GM23338 (cell line): Measurements from ENCODE around the gene PHYH. TPM values are rescaled to one million over a fixed set of nuclear protein-coding genes. Genes with fewer than 3 reads are reported as not detected.

Source experiments
- CTCF ChIP-seq, 2 experiments: fragments of 200-600 bp in 1 of 2; sonication (generic) in 1 of 2; conservative IDR thresholded peaks; 2 replicates each; pipeline versions ENCODE4 v1.5.1 to v1.6.1; 2016 to 2017; ENCODE audit warnings: antibody characterized with exemption in 2 of 2, low read depth in 2 of 2, mild to moderate bottlenecking in 2 of 2, moderate library complexity in 1 of 2
- ETS1 ChIP-seq: IDR thresholded peaks from 2 replicates; pipeline ENCODE4 v1.6.1; 2016; ENCODE audit warnings: antibody characterized with exemption
- EZH2 ChIP-seq: fragments of 200-600 bp; sonication (generic); IDR thresholded peaks from one replicate; pipeline ENCODE4 v1.8.0; 2017; ENCODE audit warnings: antibody characterized with exemption, mild to moderate bottlenecking, low read depth; ENCODE audit not compliant: unreplicated experiment
- EZH2phosphoT487 ChIP-seq: fragments of 200-600 bp; sonication (generic); IDR thresholded peaks from one replicate; pipeline ENCODE4 v1.8.1; 2018; ENCODE audit warnings: antibody characterized with exemption; ENCODE audit not compliant: unreplicated experiment
- JUNB ChIP-seq: IDR thresholded peaks from one replicate; pipeline ENCODE4 v1.6.1; 2016; ENCODE audit warnings: antibody characterized with exemption; ENCODE audit not compliant: unreplicated experiment
- POLR2AphosphoS5 ChIP-seq: IDR thresholded peaks from 2 replicates; pipeline ENCODE4 v1.6.1; 2016; ENCODE audit warnings: antibody characterized with exemption, low read depth
- STAT1 ChIP-seq: IDR thresholded peaks from one replicate; pipeline ENCODE4 v1.6.1; 2016; ENCODE audit warnings: antibody characterized with exemption; ENCODE audit not compliant: unreplicated experiment
- ZNF114 ChIP-seq: fragments of 250-450 bp; sonication (Bioruptor Pico); IDR thresholded peaks from 2 replicates; pipeline ENCODE4 v1.5.0; 2020; ENCODE audit warnings: mild to moderate bottlenecking, moderate library complexity
- ZNF331 ChIP-seq: fragments of 250-450 bp; sonication (Bioruptor Pico); IDR thresholded peaks from 2 replicates; pipeline ENCODE4 v1.5.0; 2020; ENCODE audit warnings: low read depth, mild to moderate bottlenecking, moderate library complexity
- polyA plus RNA-seq: library from polyadenylated mRNA; unstranded; fragments of >200 nt; fragmentation: Nextera tagmentation; extraction: Ambion mirVana; gene quantifications from 2 replicates; pipeline ENCODE4 v1.2.1, GENCODE V29; 2016
- total RNA-seq: library from RNA; depleted of rRNA; stranded (reverse); fragments of >200 nt; shearing (Covaris generic); gene quantifications from 2 replicates; pipeline ENCODE4 v1.2.3, GENCODE V29; 2014
- TF ChIP-seq, protein P1 (sequence below): fragments of 250-450 bp; sonication (Bioruptor Pico); IDR thresholded peaks from 2 replicates; pipeline ENCODE4 v1.5.0; 2020; ENCODE audit warnings: mild to moderate bottlenecking, moderate library complexity
- TF ChIP-seq, protein P2 (sequence below): IDR thresholded peaks from one replicate; pipeline ENCODE4 v1.6.1; 2018; ENCODE audit warnings: antibody characterized with exemption; ENCODE audit not compliant: unreplicated experiment

Gene PHYH
- total and polyA plus RNA-seq, 2 experiments from 2014 or later: 10.9 to 29.8 TPM

GRCh38 chr10:13296476-13296875 lies 3.4 kb downstream of the PHYH start (continued):
- TF ChIP-seq, protein P1, sequence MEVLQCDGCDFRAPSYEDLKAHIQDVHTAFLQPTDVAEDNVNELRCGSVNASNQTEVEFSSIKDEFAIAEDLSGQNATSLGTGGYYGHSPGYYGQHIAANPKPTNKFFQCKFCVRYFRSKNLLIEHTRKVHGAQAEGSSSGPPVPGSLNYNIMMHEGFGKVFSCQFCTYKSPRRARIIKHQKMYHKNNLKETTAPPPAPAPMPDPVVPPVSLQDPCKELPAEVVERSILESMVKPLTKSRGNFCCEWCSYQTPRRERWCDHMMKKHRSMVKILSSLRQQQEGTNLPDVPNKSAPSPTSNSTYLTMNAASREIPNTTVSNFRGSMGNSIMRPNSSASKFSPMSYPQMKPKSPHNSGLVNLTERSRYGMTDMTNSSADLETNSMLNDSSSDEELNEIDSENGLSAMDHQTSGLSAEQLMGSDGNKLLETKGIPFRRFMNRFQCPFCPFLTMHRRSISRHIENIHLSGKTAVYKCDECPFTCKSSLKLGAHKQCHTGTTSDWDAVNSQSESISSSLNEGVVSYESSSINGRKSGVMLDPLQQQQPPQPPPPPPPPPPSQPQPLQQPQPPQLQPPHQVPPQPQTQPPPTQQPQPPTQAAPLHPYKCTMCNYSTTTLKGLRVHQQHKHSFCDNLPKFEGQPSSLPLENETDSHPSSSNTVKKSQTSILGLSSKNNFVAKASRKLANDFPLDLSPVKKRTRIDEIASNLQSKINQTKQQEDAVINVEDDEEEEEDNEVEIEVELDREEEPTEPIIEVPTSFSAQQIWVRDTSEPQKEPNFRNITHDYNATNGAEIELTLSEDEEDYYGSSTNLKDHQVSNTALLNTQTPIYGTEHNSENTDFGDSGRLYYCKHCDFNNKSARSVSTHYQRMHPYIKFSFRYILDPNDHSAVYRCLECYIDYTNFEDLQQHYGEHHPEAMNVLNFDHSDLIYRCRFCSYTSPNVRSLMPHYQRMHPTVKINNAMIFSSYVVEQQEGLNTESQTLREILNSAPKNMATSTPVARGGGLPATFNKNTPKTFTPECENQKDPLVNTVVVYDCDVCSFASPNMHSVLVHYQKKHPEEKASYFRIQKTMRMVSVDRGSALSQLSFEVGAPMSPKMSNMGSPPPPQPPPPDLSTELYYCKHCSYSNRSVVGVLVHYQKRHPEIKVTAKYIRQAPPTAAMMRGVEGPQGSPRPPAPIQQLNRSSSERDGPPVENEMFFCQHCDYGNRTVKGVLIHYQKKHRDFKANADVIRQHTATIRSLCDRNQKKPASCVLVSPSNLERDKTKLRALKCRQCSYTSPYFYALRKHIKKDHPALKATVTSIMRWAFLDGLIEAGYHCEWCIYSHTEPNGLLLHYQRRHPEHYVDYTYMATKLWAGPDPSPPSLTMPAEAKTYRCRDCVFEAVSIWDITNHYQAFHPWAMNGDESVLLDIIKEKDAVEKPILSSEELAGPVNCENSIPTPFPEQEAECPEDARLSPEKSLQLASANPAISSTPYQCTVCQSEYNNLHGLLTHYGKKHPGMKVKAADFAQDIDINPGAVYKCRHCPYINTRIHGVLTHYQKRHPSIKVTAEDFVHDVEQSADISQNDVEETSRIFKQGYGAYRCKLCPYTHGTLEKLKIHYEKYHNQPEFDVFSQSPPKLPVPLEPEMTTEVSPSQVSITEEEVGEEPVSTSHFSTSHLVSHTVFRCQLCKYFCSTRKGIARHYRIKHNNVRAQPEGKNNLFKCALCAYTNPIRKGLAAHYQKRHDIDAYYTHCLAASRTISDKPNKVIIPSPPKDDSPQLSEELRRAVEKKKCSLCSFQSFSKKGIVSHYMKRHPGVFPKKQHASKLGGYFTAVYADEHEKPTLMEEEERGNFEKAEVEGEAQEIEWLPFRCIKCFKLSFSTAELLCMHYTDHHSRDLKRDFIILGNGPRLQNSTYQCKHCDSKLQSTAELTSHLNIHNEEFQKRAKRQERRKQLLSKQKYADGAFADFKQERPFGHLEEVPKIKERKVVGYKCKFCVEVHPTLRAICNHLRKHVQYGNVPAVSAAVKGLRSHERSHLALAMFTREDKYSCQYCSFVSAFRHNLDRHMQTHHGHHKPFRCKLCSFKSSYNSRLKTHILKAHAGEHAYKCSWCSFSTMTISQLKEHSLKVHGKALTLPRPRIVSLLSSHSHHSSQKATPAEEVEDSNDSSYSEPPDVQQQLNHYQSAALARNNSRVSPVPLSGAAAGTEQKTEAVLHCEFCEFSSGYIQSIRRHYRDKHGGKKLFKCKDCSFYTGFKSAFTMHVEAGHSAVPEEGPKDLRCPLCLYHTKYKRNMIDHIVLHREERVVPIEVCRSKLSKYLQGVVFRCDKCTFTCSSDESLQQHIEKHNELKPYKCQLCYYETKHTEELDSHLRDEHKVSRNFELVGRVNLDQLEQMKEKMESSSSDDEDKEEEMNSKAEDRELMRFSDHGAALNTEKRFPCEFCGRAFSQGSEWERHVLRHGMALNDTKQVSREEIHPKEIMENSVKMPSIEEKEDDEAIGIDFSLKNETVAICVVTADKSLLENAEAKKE (CRISPR knock-in tag): no peak
- TF ChIP-seq EZH2phosphoT487 (no peak), ETS1 (no peak), ZNF114 (CRISPR knock-in tag) (no peak), POLR2AphosphoS5 (no peak), EZH2 (no peak), ZNF331 (CRISPR knock-in tag) (no peak), JUNB (no peak), STAT1 (no peak), CTCF (conservative IDR thresholded peaks at IDR 0.05; ENCODE audit: low read depth in 2 of 2) (no peak)
- TF ChIP-seq, protein P2, sequence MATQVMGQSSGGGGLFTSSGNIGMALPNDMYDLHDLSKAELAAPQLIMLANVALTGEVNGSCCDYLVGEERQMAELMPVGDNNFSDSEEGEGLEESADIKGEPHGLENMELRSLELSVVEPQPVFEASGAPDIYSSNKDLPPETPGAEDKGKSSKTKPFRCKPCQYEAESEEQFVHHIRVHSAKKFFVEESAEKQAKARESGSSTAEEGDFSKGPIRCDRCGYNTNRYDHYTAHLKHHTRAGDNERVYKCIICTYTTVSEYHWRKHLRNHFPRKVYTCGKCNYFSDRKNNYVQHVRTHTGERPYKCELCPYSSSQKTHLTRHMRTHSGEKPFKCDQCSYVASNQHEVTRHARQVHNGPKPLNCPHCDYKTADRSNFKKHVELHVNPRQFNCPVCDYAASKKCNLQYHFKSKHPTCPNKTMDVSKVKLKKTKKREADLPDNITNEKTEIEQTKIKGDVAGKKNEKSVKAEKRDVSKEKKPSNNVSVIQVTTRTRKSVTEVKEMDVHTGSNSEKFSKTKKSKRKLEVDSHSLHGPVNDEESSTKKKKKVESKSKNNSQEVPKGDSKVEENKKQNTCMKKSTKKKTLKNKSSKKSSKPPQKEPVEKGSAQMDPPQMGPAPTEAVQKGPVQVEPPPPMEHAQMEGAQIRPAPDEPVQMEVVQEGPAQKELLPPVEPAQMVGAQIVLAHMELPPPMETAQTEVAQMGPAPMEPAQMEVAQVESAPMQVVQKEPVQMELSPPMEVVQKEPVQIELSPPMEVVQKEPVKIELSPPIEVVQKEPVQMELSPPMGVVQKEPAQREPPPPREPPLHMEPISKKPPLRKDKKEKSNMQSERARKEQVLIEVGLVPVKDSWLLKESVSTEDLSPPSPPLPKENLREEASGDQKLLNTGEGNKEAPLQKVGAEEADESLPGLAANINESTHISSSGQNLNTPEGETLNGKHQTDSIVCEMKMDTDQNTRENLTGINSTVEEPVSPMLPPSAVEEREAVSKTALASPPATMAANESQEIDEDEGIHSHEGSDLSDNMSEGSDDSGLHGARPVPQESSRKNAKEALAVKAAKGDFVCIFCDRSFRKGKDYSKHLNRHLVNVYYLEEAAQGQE: no peak
